DND-41 (cell line): ENCODE data around the gene CACNA1S.

Source experiments
- ATAC-seq: fragments of 200-7000 bp; cut with Tn5 transposase; 3 replicates; pipeline ENCODE4 v1.9.1; 2021; ENCODE audit warnings: low read depth; ENCODE audit not compliant: insufficient read depth
- DNase-seq: peaks from one replicate; pipeline ENCODE4 v3.0.0-alpha.2; 2020
- H2AFZ ChIP-seq: 2 replicates; pipeline ENCODE4 v1.6.0; 2012; ENCODE audit warnings: low read depth, low read length
- H3K27ac ChIP-seq: 2 replicates; pipeline ENCODE4 v1.5.1; 2012; ENCODE audit warnings: low read length, inconsistent platforms
- H3K27me3 ChIP-seq: fragments of 200-600 bp; sonication (generic); 2 replicates; pipeline ENCODE4 v1.6.0; 2012; ENCODE audit warnings: low read length, mild to moderate bottlenecking, inconsistent platforms; ENCODE audit not compliant: insufficient read depth, poor library complexity
- H3K36me3 ChIP-seq: 2 replicates; pipeline ENCODE4 v1.5.1; 2012; ENCODE audit warnings: low read length, inconsistent platforms; ENCODE audit not compliant: insufficient read depth
- H3K4me1 ChIP-seq: 2 replicates; pipeline ENCODE4 v1.5.1; 2012; ENCODE audit warnings: mild to moderate bottlenecking, low read length; ENCODE audit not compliant: insufficient read depth
- H3K4me2 ChIP-seq: 2 replicates; pipeline ENCODE4 v1.6.0; 2012; ENCODE audit warnings: mild to moderate bottlenecking, moderate library complexity, low read length, inconsistent platforms; ENCODE audit not compliant: insufficient read depth
- H3K4me3 ChIP-seq, 2 experiments: fragments of 200-600 bp in 1 of 2; shearing (Covaris generic) in 1 of 2; 2 replicates each; pipeline ENCODE4 v1.5.1; 2012 to 2016; ENCODE audit warnings: inconsistent platforms in 2 of 2, low read length in 2 of 2, mild to moderate bottlenecking in 2 of 2, low read depth in 1 of 2, moderate library complexity in 1 of 2
- H3K79me2 ChIP-seq: 2 replicates; pipeline ENCODE4 v1.6.0; 2012; ENCODE audit warnings: low read length, inconsistent platforms; ENCODE audit not compliant: insufficient read depth
- H3K9ac ChIP-seq: 2 replicates; pipeline ENCODE4 v1.6.0; 2012; ENCODE audit warnings: low read depth, mild to moderate bottlenecking, inconsistent platforms, low read length, moderate library complexity
- H3K9me3 ChIP-seq: 2 replicates; pipeline ENCODE4 v1.5.1; 2012; ENCODE audit warnings: low read length, moderate library complexity, mild to moderate bottlenecking, inconsistent platforms; ENCODE audit not compliant: insufficient read depth, severe bottlenecking
- H4K20me1 ChIP-seq: 2 replicates; pipeline ENCODE4 v1.6.0; 2012; ENCODE audit warnings: low read length; ENCODE audit not compliant: insufficient read depth
- EZH2 ChIP-seq: IDR thresholded peaks from 3 replicates; pipeline ENCODE4 v1.6.1; 2012; ENCODE audit warnings: borderline replicate concordance, low read depth, mild to moderate bottlenecking, moderate library complexity, low read length, inconsistent platforms; ENCODE audit not compliant: severe bottlenecking
- TF ChIP-seq, protein P1 (sequence below): IDR thresholded peaks from 2 replicates; pipeline ENCODE4 v1.5.1; 2012; ENCODE audit warnings: borderline replicate concordance, low read length, moderate library complexity, mild to moderate bottlenecking; ENCODE audit not compliant: poor library complexity, severe bottlenecking; ENCODE audit errors: extremely low read depth

CACNA1S gene

DNA sequence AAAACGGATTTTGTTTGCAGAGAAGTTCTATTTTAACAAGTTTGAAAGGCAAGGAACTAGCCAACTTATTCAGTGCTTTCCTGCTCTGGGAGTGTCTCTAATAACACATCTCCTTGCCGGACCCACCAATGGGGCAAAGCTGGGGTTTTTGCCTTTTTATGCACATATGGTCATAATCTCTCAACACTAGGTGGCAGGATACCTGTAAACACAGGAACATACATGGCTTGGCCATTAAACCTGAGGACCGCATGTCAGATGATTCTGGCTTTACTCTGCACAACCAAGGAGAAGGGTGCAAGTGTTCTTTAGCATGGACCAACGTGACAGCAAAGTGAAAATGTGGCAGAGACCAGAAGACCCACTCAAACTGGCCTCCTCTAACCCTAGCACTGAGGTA is 37.2 kb upstream of the CACNA1S start:
- Histone ChIP-seq H3K36me3 (peaks cover 74% of the 10 kb centered on the region), H3K4me2 (no peak overlapping the region), H3K79me2 (peaks cover 7% of the 10 kb centered on the region), H2AFZ (no peak overlapping the region), H3K4me1 (peaks cover 16% of the 10 kb centered on the region), H3K27ac (no peak overlapping the region), H3K9ac (no peak overlapping the region), H3K9me3 (no peaks in the 10 kb centered on the region), H3K27me3 (no peaks in the 10 kb centered on the region), H3K4me3 (no peak overlapping the region), H4K20me1 (peaks cover 11% of the 10 kb centered on the region)
- DNase-seq: peak; percentile 10
- TF ChIP-seq EZH2: no peak
- TF ChIP-seq, protein P1, sequence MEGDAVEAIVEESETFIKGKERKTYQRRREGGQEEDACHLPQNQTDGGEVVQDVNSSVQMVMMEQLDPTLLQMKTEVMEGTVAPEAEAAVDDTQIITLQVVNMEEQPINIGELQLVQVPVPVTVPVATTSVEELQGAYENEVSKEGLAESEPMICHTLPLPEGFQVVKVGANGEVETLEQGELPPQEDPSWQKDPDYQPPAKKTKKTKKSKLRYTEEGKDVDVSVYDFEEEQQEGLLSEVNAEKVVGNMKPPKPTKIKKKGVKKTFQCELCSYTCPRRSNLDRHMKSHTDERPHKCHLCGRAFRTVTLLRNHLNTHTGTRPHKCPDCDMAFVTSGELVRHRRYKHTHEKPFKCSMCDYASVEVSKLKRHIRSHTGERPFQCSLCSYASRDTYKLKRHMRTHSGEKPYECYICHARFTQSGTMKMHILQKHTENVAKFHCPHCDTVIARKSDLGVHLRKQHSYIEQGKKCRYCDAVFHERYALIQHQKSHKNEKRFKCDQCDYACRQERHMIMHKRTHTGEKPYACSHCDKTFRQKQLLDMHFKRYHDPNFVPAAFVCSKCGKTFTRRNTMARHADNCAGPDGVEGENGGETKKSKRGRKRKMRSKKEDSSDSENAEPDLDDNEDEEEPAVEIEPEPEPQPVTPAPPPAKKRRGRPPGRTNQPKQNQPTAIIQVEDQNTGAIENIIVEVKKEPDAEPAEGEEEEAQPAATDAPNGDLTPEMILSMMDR: peak; percentile 52
- no peak for ATAC-seq

DNA sequence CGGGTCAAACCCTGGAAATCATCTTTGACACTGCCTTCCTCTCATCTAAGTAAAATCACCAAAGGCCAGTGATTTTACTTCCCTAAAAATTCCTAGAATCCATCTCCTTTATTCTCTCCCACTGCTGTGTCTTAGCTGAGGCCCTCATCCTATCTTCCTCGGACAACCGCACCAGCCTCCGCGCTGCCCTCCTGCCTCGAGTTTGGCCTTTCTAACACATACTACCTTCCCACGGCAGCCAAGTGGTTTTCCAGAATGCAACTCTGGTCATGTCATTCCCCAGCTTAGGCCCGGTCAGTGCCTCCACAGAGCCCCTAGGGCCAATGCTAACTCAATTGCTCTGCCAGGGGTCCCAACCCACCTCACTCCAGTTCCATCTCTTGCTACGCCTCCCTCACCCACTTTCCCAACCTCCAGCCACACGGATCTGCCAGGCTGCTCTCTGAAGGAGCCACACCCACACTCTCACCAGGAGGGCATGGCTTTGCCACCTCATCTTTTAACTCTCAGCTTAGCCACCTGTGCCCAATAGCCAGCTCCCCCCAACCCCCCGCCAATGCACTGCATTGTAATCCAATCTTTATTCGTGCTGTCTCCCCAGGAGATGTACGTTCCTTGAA is 35.3 kb upstream of the CACNA1S start:
- Histone ChIP-seq H2AFZ (no peak overlapping the region), H3K9me3 (no peaks in the 10 kb centered on the region), H3K27me3 (no peaks in the 10 kb centered on the region), H3K79me2 (no peaks in the 10 kb centered on the region), H3K4me1 (peaks cover 2% of the 10 kb centered on the region; the same call in 1 of the 2 replicates), H3K4me2 (no peak overlapping the region), H3K27ac (no peak overlapping the region), H3K4me3 (no peak overlapping the region), H3K9ac (no peak overlapping the region), H3K36me3 (peaks cover 93% of the 10 kb centered on the region), H4K20me1 (peaks cover 17% of the 10 kb centered on the region)
- DNase-seq (no peak), ATAC-seq (no peak)
- no peak for TF ChIP-seq EZH2
- TF ChIP-seq, protein P1: no peak

DNA sequence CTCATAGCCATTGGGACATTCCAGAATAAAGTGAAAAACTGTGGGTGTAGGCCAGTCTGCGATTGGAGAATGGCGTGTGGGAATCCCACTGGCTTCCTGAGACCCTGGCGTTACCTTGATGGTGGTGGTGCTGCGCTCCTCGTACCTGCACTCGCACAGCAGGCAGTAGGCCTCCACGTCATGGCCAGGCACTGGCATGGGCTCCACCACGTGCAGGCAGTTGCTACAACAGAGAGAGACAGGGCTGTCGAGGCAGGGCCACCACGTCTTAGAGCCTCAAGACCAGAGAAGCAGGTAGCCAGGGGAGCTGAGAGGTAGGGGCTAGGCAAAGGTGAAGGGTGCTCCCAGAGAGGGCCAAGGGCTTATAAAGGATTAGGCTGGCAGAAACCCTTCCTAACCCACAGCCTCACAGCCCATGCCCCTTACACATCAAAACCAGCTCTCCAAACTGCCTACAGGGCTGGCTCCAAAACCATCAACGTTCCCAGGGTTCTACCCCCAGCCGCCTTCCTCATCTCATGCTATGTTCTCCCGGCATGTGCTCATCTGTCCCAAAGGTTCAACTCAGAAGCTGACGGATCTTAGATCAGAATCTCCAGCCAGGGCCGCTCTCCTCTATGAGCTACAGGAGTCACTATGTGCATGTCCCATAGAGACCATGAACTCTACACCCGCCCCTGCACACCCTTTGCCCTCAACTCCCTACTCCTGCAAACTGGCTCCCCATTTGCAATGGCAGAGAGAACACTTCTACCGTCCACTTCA is 34.6 kb upstream of the CACNA1S start:
- Histone ChIP-seq H3K9ac (no peak overlapping the region), H3K36me3 (peaks cover 96% of the 10 kb centered on the region)
- no peak for DNase-seq

More for the DNA sequence above, 34.6 kb upstream of the CACNA1S start:
- Histone ChIP-seq H3K79me2 (no peaks in the 10 kb centered on the region), H4K20me1 (peaks cover 17% of the 10 kb centered on the region), H3K27me3 (no peaks in the 10 kb centered on the region), H3K4me1 (no peaks in the 10 kb centered on the region), H3K4me3 (no peak overlapping the region), H2AFZ (no peak overlapping the region), H3K4me2 (no peak overlapping the region), H3K27ac (no peak overlapping the region), H3K9me3 (no peaks in the 10 kb centered on the region)
- ATAC-seq: no peak
- no peak for TF ChIP-seq EZH2
- TF ChIP-seq, protein P1: no peak
